GM21576 (cell line): ENCODE data around the gene ANO1.

Experiments
- ATAC-seq: cut with Tn5 transposase; IDR thresholded peaks from one replicate; pipeline ENCODE4 v1.9.1; 2021; ENCODE audit warnings: mild to moderate bottlenecking, moderate library complexity; ENCODE audit not compliant: unreplicated experiment

ANO1 gene

DNA sequence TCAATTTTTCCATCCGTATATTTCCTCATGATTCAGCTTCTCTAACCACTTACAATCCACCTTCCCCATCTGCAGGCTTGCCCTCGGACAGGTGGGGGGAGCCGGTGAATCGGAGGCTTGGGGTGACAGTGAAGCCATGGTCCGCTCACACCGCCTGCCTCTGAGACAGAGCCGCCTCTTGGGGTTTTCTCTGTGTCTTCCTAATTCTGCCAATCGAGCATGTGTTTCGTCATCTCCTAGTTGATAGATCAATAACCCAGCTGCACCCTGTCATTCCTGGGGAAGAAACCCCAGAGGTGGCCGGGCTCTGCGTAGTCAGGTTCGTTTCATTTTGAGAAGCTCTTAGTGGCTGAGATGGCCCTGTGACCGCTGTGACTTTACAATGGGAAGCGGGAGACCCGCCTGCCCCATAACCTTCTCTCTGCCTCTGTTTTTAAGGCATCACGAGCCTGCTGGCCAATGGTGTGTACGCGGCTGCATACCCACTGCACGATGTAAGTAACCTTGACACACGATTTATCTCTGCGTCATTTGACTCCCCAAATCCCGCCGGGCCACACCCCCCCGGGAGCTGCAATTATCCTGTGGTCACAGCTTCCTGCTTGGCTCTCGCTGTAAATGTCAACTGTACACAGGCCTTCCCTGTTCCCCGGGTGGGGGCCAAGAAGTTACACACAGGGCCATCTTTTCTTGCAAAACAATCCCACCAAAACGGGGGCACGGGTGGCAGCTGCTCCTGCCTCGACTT is 33.3 kb downstream of the ANO1 start:
- ATAC-seq = no peak

DNA sequence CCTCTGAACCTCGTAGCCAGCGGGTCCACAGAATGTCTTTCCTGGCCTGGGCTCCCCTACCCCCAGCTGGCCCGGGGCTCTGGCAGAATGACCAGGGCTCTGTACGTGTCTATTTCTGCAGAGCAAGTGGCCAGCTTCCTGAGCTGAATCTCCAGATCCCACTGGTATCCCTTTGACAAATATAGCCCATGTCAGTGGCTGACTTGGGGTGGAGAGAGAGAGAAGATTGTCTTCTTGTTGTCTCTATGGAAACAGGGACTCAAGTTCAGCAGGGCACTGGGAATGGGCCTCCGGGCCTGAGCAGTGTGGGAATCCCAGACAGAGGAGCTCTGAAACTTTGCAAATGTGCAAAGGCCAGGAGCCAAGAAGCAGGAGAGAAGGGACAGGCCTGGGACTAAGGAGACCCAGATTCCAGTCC is 33.9 kb downstream of the ANO1 start:
- ATAC-seq = no peak

DNA sequence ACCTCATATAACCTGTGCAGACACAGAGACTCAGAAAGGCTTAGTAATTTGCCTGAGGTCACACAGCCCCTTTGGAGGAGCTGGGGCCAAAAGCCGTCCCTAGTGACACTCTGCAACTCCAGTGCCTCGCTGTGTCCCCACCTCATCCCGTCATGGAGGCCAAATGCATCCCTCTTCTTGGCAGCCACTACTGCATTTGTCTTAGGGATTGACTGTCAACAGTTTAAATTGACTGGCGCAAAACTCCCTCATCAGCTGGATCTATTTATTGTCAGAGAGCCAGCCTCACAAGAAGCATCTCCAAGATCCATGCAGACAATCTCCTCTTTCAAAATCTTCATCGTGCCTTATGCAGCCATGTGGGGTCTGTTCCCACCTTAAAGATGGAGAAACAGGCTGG is 35.7 kb downstream of the ANO1 start:
- ATAC-seq = no peak

DNA sequence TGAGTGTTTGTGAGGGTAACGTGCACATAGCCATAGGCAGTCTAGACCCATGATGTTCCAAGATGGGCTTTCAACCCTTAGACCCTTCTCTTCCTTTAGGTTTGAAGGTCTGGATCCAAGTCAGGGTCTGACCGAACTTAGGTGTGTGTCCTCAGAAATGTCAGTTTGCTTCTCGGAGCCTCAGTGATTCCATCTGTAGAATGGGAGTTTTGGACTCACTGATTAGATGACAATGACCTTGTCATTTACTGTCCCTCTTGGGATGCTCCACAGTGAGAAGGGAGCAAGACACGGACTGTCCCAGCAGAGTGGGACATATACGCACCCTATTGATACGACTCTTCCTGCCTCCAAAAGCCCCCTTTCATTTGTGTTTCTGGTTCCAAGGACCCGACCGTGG is 37.7 kb downstream of the ANO1 start:
- ATAC-seq = no peak

GRCh38 chr11:70116386-70117065 is 38.4 kb downstream of the ANO1 start:
- no peak for ATAC-seq

- ATAC-seq = no peak
These were observed 39.5 kb downstream of the ANO1 start for GRCh38 chr11:70117567-70118145.

GRCh38 chr11:70118642-70119041 is 40.5 kb downstream of the ANO1 start:
- ATAC-seq = no peak

DNA sequence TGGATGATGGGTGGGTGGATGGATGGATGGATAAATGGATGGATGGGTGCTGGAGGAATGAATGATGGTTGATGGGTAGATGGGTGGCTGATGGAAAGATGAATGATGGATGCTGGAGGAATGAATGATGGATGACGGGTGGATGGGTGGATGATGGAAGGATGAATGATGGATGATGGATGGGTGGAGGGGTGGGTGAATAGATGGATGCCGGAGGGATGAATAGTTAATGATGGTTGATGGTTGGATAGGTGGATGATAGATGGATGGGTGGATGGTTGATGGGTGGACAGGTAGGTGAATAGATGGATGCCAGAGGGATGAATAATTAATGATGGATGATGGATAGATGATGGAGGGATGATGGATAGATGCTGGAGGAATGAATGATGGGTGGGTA is 41.4 kb downstream of the ANO1 start:
- no peak for ATAC-seq

GRCh38 chr11:70120674-70121073 is 42.6 kb downstream of the ANO1 start:
- no peak for ATAC-seq

DNA sequence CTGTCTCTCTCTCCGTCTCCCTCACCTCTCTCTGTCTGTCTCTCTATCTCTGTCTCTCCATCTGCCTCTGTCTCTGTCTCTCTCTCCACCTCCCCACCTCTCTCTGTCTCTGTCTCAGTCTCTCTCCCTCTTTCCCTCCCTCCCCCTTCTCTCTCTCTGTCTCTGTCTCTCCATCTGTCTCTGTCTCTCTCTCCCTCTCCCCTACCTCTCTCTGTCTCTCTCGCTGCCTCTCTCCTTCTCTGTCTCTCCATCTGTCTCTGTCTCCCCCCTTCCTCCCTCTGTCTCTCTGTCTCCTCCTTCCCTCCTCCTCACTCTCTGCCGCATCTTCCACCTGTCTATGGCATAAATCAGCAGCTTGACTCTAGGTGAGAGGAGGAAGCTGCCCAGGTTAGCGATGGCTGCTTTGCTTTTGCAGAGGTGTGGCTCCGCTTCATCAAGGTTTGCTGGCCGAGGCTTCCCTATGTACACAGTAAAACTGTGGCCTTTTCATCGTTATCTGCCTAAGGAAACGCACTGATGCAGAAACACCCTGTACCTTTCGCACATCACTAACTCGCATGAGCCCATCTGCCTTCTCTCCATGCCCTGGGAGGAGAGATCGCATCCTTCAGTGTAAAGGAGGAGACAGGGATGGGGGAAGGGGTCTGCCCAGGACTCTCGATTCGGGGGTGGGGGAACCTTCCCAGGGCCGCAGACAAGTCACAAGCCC is 44.5 kb downstream of the ANO1 start:
- ATAC-seq = no peak

DNA sequence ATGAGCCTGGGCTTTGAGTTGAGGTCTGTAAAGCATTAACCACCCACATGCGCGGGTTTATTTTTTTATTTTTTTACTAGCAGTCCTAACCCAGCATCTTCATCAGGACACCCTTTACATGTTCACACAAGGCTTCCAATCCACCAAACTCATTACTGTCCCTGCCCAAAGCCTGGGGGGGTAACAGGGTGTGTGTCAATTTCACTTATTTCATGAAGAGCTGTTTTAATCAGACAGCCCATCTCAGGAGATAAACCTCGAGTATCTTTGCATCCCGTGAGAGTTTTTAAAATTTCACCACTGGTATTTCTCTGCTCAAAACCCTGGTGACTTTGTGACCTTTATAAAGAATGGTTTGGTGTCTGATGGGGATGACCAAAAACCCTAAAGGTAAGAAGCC is 45.6 kb downstream of the ANO1 start:
- no peak for ATAC-seq

DNA sequence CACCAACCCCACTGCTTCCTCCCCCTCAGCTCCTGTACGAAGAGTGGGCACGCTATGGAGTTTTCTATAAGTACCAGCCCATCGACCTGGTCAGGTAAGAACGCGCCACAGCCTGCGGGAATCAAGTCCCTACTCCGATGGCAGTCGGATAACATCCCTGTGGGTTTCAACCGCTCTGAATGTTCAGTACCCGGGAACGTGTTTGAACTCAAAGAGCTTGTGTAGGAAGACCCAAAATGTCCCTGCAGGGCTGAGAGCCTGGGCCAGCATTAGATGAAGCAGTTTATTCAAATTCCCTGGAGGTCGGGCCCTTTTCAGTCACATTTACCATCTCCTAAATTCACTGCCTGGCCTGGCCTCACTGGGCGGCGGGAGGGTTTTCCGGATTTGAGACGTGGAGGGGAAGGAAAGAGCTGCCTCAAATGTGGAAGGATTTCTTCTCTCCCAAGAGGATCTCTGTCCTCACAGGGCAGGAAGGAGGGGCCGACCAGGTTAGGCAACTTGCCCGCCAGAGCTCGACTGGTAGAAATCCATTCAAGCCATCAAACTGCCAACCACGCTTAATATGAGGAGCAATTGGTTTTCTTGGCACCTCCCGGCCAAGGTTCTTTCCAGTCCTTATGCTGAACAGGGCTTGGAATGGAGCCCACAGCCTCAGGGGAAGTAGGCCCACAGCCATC is 46.3 kb downstream of the ANO1 start:
- no peak for ATAC-seq

- ATAC-seq = no peak
These were observed 48.4 kb downstream of the ANO1 start for GRCh38 chr11:70126494-70126893.

DNA sequence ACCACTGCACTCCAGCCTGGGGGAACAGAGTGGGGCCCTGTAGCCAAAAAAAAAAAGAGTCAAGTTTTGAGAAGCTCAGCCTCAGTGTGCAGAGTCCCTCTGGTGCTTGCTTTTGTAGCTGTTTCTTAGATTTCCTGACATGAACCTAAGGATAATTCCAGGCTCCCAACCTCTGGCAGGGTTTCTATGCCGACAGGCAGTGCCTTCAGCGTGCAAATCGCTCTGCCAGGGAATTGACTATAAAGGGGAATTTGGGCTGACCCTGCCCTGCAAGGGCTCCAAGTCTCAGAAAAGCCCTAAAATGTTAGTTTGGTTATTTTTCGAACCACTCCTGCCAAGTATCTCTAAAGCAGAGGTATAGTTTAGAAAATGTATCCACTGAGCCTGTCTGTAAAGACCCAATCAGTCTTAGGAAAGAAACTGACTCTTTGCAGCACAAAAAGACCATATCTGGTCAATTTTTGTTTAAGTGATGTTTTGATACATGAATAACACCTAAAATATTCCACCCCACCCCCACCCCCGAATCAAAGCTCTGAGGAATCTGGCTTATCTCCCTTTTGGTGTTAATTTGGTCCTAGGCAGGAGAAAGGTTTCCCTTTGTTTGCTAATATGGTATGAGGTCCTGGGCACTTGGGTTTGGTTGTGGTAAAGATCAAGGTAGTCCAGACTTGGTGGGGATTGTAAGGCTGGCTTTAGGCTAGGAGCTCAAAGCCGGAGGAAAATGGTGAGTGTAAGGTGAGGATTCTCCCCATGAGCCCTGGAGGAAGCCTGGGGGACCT is 49.7 kb downstream of the ANO1 start:
- no peak for ATAC-seq

- no peak for ATAC-seq
These were observed 50.4 kb downstream of the ANO1 start for GRCh38 chr11:70128435-70128906.

GRCh38 chr11:70129051-70129592 is 51.0 kb downstream of the ANO1 start:
- no peak for ATAC-seq

- ATAC-seq = no peak
These were observed 52.5 kb downstream of the ANO1 start for GRCh38 chr11:70130636-70131035.

DNA sequence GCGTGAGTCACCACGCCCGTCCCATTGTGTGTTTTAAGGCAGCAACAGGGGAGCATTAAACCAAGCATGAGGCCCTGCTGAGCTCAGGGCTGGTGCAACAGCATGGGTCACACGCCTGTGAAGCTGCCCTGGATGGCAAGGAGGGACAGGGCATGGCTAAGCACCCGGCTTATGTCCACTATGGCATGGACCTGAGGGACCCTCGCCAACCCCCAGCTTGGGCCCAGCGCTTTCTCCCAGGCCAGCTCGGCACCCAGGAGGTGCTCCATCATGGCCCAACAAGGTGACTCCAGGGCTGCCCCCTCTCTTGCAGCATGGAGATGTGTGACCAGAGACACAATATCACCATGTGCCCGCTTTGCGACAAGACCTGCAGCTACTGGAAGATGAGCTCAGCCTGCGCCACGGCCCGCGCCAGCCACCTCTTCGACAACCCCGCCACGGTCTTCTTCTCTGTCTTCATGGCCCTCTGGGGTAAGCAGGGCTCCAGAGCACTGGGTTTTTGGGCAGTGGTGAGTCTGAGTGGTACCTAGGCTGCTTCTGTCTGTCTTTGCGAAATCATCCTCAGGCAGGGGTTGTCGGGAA is 53.6 kb downstream of the ANO1 start:
- ATAC-seq = no peak

DNA sequence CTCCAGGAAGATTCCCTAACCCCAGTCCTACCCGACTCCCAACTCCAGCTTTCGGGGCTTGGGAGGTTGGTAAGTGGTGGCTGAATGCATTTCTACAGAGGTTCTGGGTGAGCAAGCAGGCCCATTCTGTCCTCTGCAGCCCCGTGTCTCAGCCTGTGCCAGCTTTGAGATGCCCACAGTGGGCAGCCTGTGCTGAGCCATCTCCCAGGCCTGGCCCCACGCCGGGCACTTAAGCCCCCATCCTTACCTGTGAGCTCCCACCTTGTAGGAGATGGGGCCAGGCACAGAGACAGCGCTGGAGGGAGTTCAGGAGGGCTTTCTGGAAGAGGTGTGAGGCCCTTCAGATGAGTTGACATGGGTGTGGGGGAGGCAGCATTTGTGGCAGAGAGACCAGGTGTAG is 54.5 kb downstream of the ANO1 start:
- no peak for ATAC-seq
